HepG2 (cell line): ENCODE results near the gene MYADML2. TPM values are rescaled to one million over a fixed set of nuclear protein-coding genes. Genes with fewer than 3 reads are reported as not detected.

Source experiments
- AHR ChIP-seq: IDR thresholded peaks from 2 replicates; pipeline ENCODE4 v1.6.1; 2018; ENCODE audit warnings: missing genetic modification reagents, missing compliant biosample characterization
- ATF4 ChIP-seq, 2 experiments: fragments of 450-650 bp in 1 of 2; sonication (generic) in 1 of 2; formaldehyde crosslinking; IDR thresholded peaks; 2 replicates each; pipeline versions ENCODE4 v1.5.0 to v1.8.0; 2020 to 2022; ENCODE audit warnings: mild to moderate bottlenecking in 1 of 2, missing genetic modification reagents in 1 of 2
- ATF7 ChIP-seq, 2 experiments: fragments of 450-650 bp in 1 of 2; sonication (generic) in 1 of 2; formaldehyde crosslinking in 1 of 2; IDR thresholded peaks; 2 replicates each; pipeline versions ENCODE4 v1.4.0 to v1.6.1; 2016 to 2020; ENCODE audit warnings: antibody characterized with exemption in 1 of 2, mild to moderate bottlenecking in 1 of 2, missing genetic modification reagents in 1 of 2
- ATRX ChIP-seq: sonication (generic); formaldehyde crosslinking; IDR thresholded peaks from 2 replicates; pipeline ENCODE4 v1.4.0; 2020; ENCODE audit warnings: missing genetic modification reagents, borderline replicate concordance
- CHCHD3 ChIP-seq: sonication (generic); formaldehyde crosslinking; IDR thresholded peaks from 2 replicates; pipeline ENCODE4 v1.8.0; 2022; ENCODE audit warnings: mild to moderate bottlenecking, missing genetic modification reagents, moderate library complexity
- EEA1 ChIP-seq: sonication (generic); formaldehyde crosslinking; IDR thresholded peaks from 2 replicates; pipeline ENCODE4 v1.5.1; 2020; ENCODE audit warnings: mild to moderate bottlenecking, missing genetic modification reagents, borderline replicate concordance
- ERF ChIP-seq: IDR thresholded peaks from 2 replicates; pipeline ENCODE4 v1.6.1; 2018; ENCODE audit warnings: missing biosample characterization, missing genetic modification reagents
- GTF2F1 ChIP-seq: fragments of 150-350 bp; IDR thresholded peaks from 2 replicates; pipeline ENCODE4 v1.6.1; 2014; ENCODE audit warnings: low read length
- HOXA3 ChIP-seq: sonication (generic); formaldehyde crosslinking; IDR thresholded peaks from 2 replicates; pipeline ENCODE4 v1.5.0; 2020; ENCODE audit warnings: missing genetic modification reagents
- ISL2 ChIP-seq: sonication (generic); formaldehyde crosslinking; IDR thresholded peaks from 2 replicates; pipeline ENCODE4 v1.5.0; 2020; ENCODE audit warnings: missing genetic modification reagents
- JUNB ChIP-seq: sonication (generic); formaldehyde crosslinking; IDR thresholded peaks from 2 replicates; pipeline ENCODE4 v1.8.0; 2022; ENCODE audit warnings: missing genetic modification reagents, mild to moderate bottlenecking, borderline replicate concordance
- KLF16 ChIP-seq, 2 experiments: sonication (generic) in 1 of 2; formaldehyde crosslinking in 1 of 2; IDR thresholded peaks; 2 replicates each; pipeline versions ENCODE4 v1.6.1 to v1.8.0; 2016 to 2023; ENCODE audit warnings: missing genetic modification reagents in 2 of 2, missing compliant biosample characterization in 1 of 2
- NR2F6 ChIP-seq, 2 experiments: IDR thresholded peaks; 2 replicates each; pipeline ENCODE4 v1.6.1; 2016; ENCODE audit warnings: antibody characterized with exemption in 1 of 2, mild to moderate bottlenecking in 1 of 2
- PRPF4 ChIP-seq: fragments of 200-400 bp; formaldehyde crosslinking; IDR thresholded peaks from 2 replicates; pipeline ENCODE4 v1.6.1; 2016; ENCODE audit warnings: low read length, low read depth; ENCODE audit not compliant: poor library complexity, severe bottlenecking
- RAD51 ChIP-seq: fragments of 450-650 bp; IDR thresholded peaks from 2 replicates; pipeline ENCODE4 v1.6.1; 2016; ENCODE audit warnings: borderline replicate concordance
- RCOR2 ChIP-seq: IDR thresholded peaks from 2 replicates; pipeline ENCODE4 v1.6.1; 2016; ENCODE audit warnings: missing biosample characterization, missing genetic modification reagents
- SP4 ChIP-seq: sonication (generic); formaldehyde crosslinking; IDR thresholded peaks from 2 replicates; pipeline ENCODE4 v1.8.1; 2023; ENCODE audit warnings: mild to moderate bottlenecking, missing genetic modification reagents
- STAG1 ChIP-seq: sonication (generic); formaldehyde crosslinking; IDR thresholded peaks from 2 replicates; pipeline ENCODE4 v1.4.0; 2020; ENCODE audit warnings: missing genetic modification reagents
- TCF7 ChIP-seq: sonication (generic); IDR thresholded peaks from 2 replicates; pipeline ENCODE4 v1.6.1; 2016; ENCODE audit warnings: antibody characterized with exemption, low read depth
- ZBTB42 ChIP-seq: sonication (generic); formaldehyde crosslinking; IDR thresholded peaks from 2 replicates; pipeline ENCODE4 v1.5.0; 2020; ENCODE audit warnings: mild to moderate bottlenecking, missing genetic modification reagents
- ZBTB7A ChIP-seq: sonication (generic); formaldehyde crosslinking; IDR thresholded peaks from 2 replicates; pipeline ENCODE4 v1.8.0; 2022; ENCODE audit warnings: mild to moderate bottlenecking, missing genetic modification reagents
- ZFYVE20 ChIP-seq: sonication (generic); formaldehyde crosslinking; IDR thresholded peaks from 2 replicates; pipeline ENCODE4 v1.8.0; 2023; ENCODE audit warnings: low read depth, mild to moderate bottlenecking, moderate library complexity, missing genetic modification reagents, borderline replicate concordance
- ZNF12 ChIP-seq: sonication (generic); formaldehyde crosslinking; IDR thresholded peaks from 2 replicates; pipeline ENCODE4 v1.5.0; 2020; ENCODE audit warnings: missing genetic modification reagents
- ZNF589 ChIP-seq: sonication (generic); formaldehyde crosslinking; conservative IDR thresholded peaks from 2 replicates; pipeline ENCODE4 v1.8.0; 2022; ENCODE audit warnings: mild to moderate bottlenecking, moderate library complexity, missing genetic modification reagents
- ZNF761 ChIP-seq: sonication (generic); formaldehyde crosslinking; conservative IDR thresholded peaks from 2 replicates; pipeline ENCODE4 v1.4.0; 2020; ENCODE audit warnings: mild to moderate bottlenecking, missing genetic modification reagents
- ZNF768 ChIP-seq: sonication (generic); formaldehyde crosslinking; IDR thresholded peaks from 2 replicates; pipeline ENCODE4 v1.4.0; 2020; ENCODE audit warnings: missing genetic modification reagents
- ZSCAN9 ChIP-seq: IDR thresholded peaks from 2 replicates; pipeline ENCODE4 v1.6.1; 2016; ENCODE audit warnings: borderline replicate concordance
- ZXDC ChIP-seq: sonication (generic); formaldehyde crosslinking; IDR thresholded peaks from 2 replicates; pipeline ENCODE4 v1.5.0; 2020; ENCODE audit warnings: mild to moderate bottlenecking, missing genetic modification reagents
- polyA plus RNA-seq, 8 experiments: library from polyadenylated mRNA; depleted of rRNA in 3 of 8; stranded (reverse) in 7 of 8; unstranded in 1 of 8; fragments of >200 nt; fragmentation: Illumina TruSeq in 4 of 8; extraction: Trizol in 4 of 8; gene quantifications; 2 replicates each; pipeline versions ENCODE4 v1.2.1 to v1.2.3, GENCODE V29; 2011 to 2016; ENCODE audit warnings: low read depth in 4 of 8, missing spikeins in 1 of 8, mixed read lengths in 1 of 8; ENCODE audit not compliant: insufficient read depth in 1 of 8
- total RNA-seq, 5 experiments: library from RNA; depleted of rRNA; stranded (reverse); fragments of >200 nt; fragmentation: Illumina TruSeq; extraction: Trizol; gene quantifications; 2 replicates each; pipeline ENCODE4 v1.2.3, GENCODE V29; 2016; ENCODE audit warnings: low read depth in 1 of 5

Gene MYADML2
- total and polyA plus RNA-seq, 2 of the 13 experiments (the other 11 are each of a cell fraction or from before 2014, with no cell fraction given): not detected

- TF ChIP-seq ZXDC: peak; percentile 76; the same call in 1 of the 2 replicates
- TF ChIP-seq KLF16 (CRISPR knock-in tag; IDR thresholded peaks at IDR 0.05): peak; percentile 83 to 88; a peak in 3 of 4 replicates
- 0 out of 2 replicates have a peak, but pooled peaks have one; percentile 17 for TF ChIP-seq CHCHD3 (CRISPR knock-in tag)
- peak; percentile 82 for TF ChIP-seq ZNF768 (CRISPR knock-in tag)
- peak; percentile 44; the same call in 1 of the 2 replicates for TF ChIP-seq TCF7
- no peak for TF ChIP-seq RAD51
- peak; percentile 90; the same call in 1 of the 2 replicates for TF ChIP-seq ZNF589 (CRISPR knock-in tag)
- peak; percentile 100 for TF ChIP-seq ZBTB42 (CRISPR knock-in tag)
- 0 out of 2 replicates have a peak, but pooled peaks have one; percentile 50 for TF ChIP-seq EEA1 (CRISPR knock-in tag)
- peak; percentile 13; the same call in 1 of the 2 replicates for TF ChIP-seq STAG1
- no peak for TF ChIP-seq PRPF4
- TF ChIP-seq NR2F6 (IDR thresholded peaks at IDR 0.05): peak; percentile 8; the same call in 1 of the 2 replicates
- peak; percentile 90 for TF ChIP-seq NR2F6 (CRISPR knock-in tag; IDR thresholded peaks at IDR 0.05)
- TF ChIP-seq ZSCAN9: peak; percentile 93; the same call in 1 of the 2 replicates
- peak; percentile 93 for TF ChIP-seq ERF (CRISPR knock-in tag)
- 0 out of 2 replicates have a peak, but pooled peaks have one; percentile 80 for TF ChIP-seq ZFYVE20 (CRISPR knock-in tag)
- TF ChIP-seq HOXA3 (CRISPR knock-in tag): peak; percentile 95
- TF ChIP-seq AHR (CRISPR knock-in tag): peak; percentile 92
- peak; percentile 69; the same call in 1 of the 2 replicates for TF ChIP-seq ZNF12
- TF ChIP-seq ZNF761 (CRISPR knock-in tag): 0 out of 2 replicates have a peak, but pooled peaks have one; percentile 69
- TF ChIP-seq JUNB: no peak
- peak in 1 of 2 experiments; percentile 55; a peak in 1 of 4 replicates for TF ChIP-seq ATF4 (CRISPR knock-in tag; IDR thresholded peaks at IDR 0.05)
- no peak for TF ChIP-seq ATF7 (IDR thresholded peaks at IDR 0.05)
- TF ChIP-seq ATF7 (CRISPR knock-in tag; IDR thresholded peaks at IDR 0.05): peak; percentile 54
- TF ChIP-seq ISL2 (CRISPR knock-in tag): peak; percentile 73; the same call in 1 of the 2 replicates
- peak; percentile 78 for TF ChIP-seq RCOR2 (CRISPR knock-in tag)
- peak; percentile 85 for TF ChIP-seq SP4 (CRISPR knock-in tag)
- TF ChIP-seq ZBTB7A (CRISPR knock-in tag): peak; percentile 35; the same call in 1 of the 2 replicates
- no peak for TF ChIP-seq GTF2F1
- no peak for TF ChIP-seq ATRX (CRISPR knock-in tag)
Observed at GRCh38 chr17:81966343-81967243, 19.6 kb upstream of the MYADML2 start (continued).
